ENCODE results near the gene NKX1-1.

NKX1-1 gene

GRCh38 chr4:1356181-1356998 lies 49.9 kb downstream of the NKX1-1 start:
- peak; percentile 68 for DNase-seq

DNA sequence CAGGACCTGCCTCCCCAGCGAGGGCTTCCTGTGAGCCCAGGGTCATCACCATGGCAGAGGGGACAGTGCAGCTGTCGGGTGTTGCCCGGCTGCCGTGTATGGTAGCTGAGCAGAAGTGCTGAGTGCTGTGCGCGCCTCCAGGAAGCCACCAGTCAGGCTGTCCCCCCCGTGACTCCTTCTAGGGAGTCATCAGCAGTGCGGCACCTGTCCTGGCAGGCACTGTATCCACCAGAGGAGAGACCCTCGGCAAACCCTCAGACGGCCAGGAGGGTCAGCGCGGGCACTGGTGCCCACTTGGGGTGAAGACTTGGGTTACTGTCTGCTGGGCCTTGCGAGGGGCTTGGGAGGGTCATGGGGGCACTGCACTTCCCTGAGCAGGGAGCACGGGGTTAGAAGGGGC lies 50.9 kb downstream of the NKX1-1 start:
- no peak for DNase-seq

DNA sequence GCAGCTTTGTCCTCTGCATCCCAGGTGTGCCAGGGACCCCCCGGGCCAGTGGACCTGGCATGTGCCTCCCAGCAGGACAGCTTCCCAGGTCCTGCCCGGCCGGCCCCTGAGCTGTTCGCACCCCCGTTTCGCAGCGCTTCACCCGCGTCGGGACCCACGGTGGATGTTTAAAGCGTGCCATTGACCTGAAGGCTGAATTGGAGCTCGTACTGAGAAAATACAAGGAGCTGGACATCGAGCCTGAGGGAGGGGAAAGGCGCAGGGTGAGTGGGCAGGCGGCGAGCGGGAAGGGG lies 51.3 kb downstream of the NKX1-1 start:
- DNase-seq: no peak

DNA sequence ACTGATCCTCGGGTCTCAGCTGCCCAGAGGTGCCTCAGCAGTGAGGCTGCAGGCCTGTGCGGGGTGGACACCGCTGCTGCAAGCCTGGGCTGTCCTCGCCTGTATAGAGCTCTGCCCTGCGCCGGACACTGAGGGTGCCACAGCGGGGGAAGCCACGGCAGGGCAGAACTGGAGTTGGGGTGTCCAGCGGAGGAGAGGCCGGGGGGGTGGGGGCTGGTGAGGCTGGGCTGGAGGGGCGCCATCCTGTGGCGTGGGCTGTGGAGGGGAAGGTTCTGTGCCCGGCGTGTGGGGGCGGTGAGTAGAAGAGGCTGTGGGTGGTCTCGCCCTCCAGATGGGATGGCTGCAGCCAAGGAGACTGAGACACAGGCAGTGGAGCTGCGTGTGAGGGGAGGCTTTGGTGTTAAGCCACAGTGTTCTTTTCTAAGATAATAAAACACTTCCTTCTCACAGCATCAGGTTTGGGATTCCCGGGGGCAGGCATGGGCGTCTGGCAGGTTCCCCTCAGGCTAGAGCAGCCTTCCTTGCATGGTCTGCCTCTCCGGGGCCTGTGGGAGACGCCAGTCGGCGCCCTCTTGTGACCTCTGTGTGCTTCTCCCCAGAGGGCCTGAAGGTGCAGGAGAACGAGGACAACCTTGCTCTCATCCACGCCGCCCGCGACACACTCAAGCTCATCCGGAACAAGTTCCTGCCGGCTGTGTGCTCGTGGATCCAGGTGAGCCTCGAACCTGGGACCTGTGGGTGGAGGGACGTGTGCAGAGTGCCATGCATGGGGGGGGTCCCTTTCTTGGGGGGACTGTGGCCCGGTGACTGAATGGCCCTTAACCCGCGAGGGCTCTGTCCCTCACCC lies 51.9 kb downstream of the NKX1-1 start:
- DNase-seq: no peak

- DNase-seq: no peak
Measured at GRCh38 chr4:1353186-1354055, 52.8 kb downstream of the NKX1-1 start.

Measured in CD4-positive, alpha-beta T cell treated with Interleukin-6 for 4 hours (primary cell).